DOHH2 (cell line): Measurements from ENCODE around the gene NMD3.

Source experiments
- H3F3A ChIP-seq: fragments of 200-600 bp; sonication (generic), shearing (Covaris generic); 2 replicates; pipeline ENCODE4 v1.6.0; 2016; ENCODE audit warnings: antibody characterized with exemption, mild to moderate bottlenecking; ENCODE audit not compliant: control insufficient read depth, insufficient read depth
- H3K27ac ChIP-seq: fragments of 200-600 bp; sonication (generic); 2 replicates; pipeline ENCODE4 v1.5.1; 2014; ENCODE audit warnings: low read depth, mild to moderate bottlenecking, low read length, moderate library complexity
- H3K27me3 ChIP-seq: fragments of 200-600 bp; sonication (generic); 2 replicates; pipeline ENCODE4 v1.6.1; 2014; ENCODE audit warnings: mild to moderate bottlenecking, low read length, mixed read lengths; ENCODE audit not compliant: control insufficient read depth
- H3K36me3 ChIP-seq: fragments of 200-600 bp; sonication (generic); 2 replicates; pipeline ENCODE4 v1.6.1; 2014; ENCODE audit warnings: mild to moderate bottlenecking, low read length, moderate library complexity, mixed read lengths; ENCODE audit not compliant: control insufficient read depth
- H3K4me1 ChIP-seq: fragments of 200-600 bp; sonication (generic); 2 replicates; pipeline ENCODE4 v1.6.1; 2014; ENCODE audit warnings: mild to moderate bottlenecking, low read length, mixed read lengths; ENCODE audit not compliant: control insufficient read depth
- H3K4me2 ChIP-seq: fragments of 200-600 bp; sonication (generic); 2 replicates; pipeline ENCODE4 v1.6.0; 2014; ENCODE audit warnings: mild to moderate bottlenecking, low read length, moderate library complexity
- H3K4me3 ChIP-seq: fragments of 200-600 bp; sonication (generic); 2 replicates; pipeline ENCODE4 v1.5.1; 2014; ENCODE audit warnings: mild to moderate bottlenecking, low read length, mixed read lengths
- H3K79me2 ChIP-seq: fragments of 200-600 bp; sonication (generic); 2 replicates; pipeline ENCODE4 v1.6.1; 2014; ENCODE audit warnings: mild to moderate bottlenecking, low read length, mixed read lengths; ENCODE audit not compliant: control insufficient read depth
- H3K9me2 ChIP-seq: fragments of 200-600 bp; sonication (generic); replicated peaks from 2 replicates; pipeline ENCODE4 v1.6.1; 2014; ENCODE audit warnings: mild to moderate bottlenecking, low read length, mixed read lengths; ENCODE audit not compliant: control insufficient read depth
- H3K9me3 ChIP-seq: fragments of 200-600 bp; sonication (generic); 2 replicates; pipeline ENCODE4 v1.6.1; 2014; ENCODE audit warnings: antibody characterized with exemption, low read length, mixed read lengths; ENCODE audit not compliant: control insufficient read depth, insufficient read depth
- H4K20me1 ChIP-seq: fragments of 200-600 bp; sonication (generic); 2 replicates; pipeline ENCODE4 v1.6.0; 2014; ENCODE audit warnings: low read depth, mild to moderate bottlenecking, antibody characterized with exemption, low read length, moderate library complexity; ENCODE audit not compliant: control insufficient read depth, insufficient read depth
- CTCF ChIP-seq: fragments of 200-600 bp; sonication (generic); IDR thresholded peaks from one replicate; pipeline ENCODE4 v1.5.1; 2014; ENCODE audit warnings: antibody characterized with exemption, mild to moderate bottlenecking, low read depth, low read length; ENCODE audit not compliant: poor library complexity, severe bottlenecking
- EZH2phosphoT487 ChIP-seq: fragments of 200-600 bp; sonication (generic); IDR thresholded peaks from 2 replicates; pipeline ENCODE4 v1.6.1; 2017; ENCODE audit warnings: borderline replicate concordance, mild to moderate bottlenecking, antibody characterized with exemption, low read length, moderate library complexity, mixed read lengths

NMD3 gene

GRCh38 chr3:161236240-161236639 lies 15.1 kb downstream of the NMD3 start:
- TF ChIP-seq EZH2phosphoT487 (no peak), CTCF (no peak)
- Histone ChIP-seq H3K79me2 (peaks cover 23% of the 10 kb centered on the region), H3K4me1 (no peaks in the 10 kb centered on the region), H3K36me3 (peaks cover 89% of the 10 kb centered on the region), H3K4me2 (no peak overlapping the region), H3F3A (no peaks in the 10 kb centered on the region; the same call in 1 of the 2 replicates), H3K9me3 (no peaks in the 10 kb centered on the region), H3K27ac (no peak overlapping the region), H3K27me3 (no peaks in the 10 kb centered on the region), H4K20me1 (no peaks in the 10 kb centered on the region), H3K4me3 (no peak overlapping the region), H3K9me2 (no peaks in the 10 kb centered on the region)

- H3K9me3 ChIP-seq = no peaks in the 10 kb centered on the region
- 0 out of 2 replicates have a peak, but pooled peaks cover 3% of the 10 kb centered on the region for H4K20me1 ChIP-seq
- H3K79me2 ChIP-seq = peaks cover 16% of the 10 kb centered on the region
- H3K27me3 ChIP-seq = no peaks in the 10 kb centered on the region
- H3F3A ChIP-seq = no peaks in the 10 kb centered on the region; the same call in 1 of the 2 replicates
- no peak overlapping the region for H3K4me3 ChIP-seq
- TF ChIP-seq EZH2phosphoT487 = no peak
- no peak for TF ChIP-seq CTCF
- no peak overlapping the region for H3K4me2 ChIP-seq
- H3K27ac ChIP-seq = no peak overlapping the region
- peaks cover 92% of the 10 kb centered on the region for H3K36me3 ChIP-seq
- no peaks in the 10 kb centered on the region for H3K4me1 ChIP-seq
- H3K9me2 ChIP-seq = no peaks in the 10 kb centered on the region
Measured at GRCh38 chr3:161239700-161240099, 18.6 kb downstream of the NMD3 start.

GRCh38 chr3:161244538-161244937 lies 23.4 kb downstream of the NMD3 start:
- Histone ChIP-seq H3K4me2 (no peak overlapping the region), H3K9me3 (no peaks in the 10 kb centered on the region), H3F3A (no peaks in the 10 kb centered on the region), H3K4me3 (no peak overlapping the region), H4K20me1 (0 out of 2 replicates have a peak, but pooled peaks cover 3% of the 10 kb centered on the region), H3K4me1 (no peaks in the 10 kb centered on the region), H3K36me3 (peaks cover 89% of the 10 kb centered on the region), H3K27me3 (no peaks in the 10 kb centered on the region), H3K9me2 (no peaks in the 10 kb centered on the region), H3K79me2 (peaks cover 3% of the 10 kb centered on the region; the same call in 1 of the 2 replicates), H3K27ac (no peak overlapping the region)
- no peak for TF ChIP-seq CTCF
- TF ChIP-seq EZH2phosphoT487 = no peak
